HG02885 (cell line): ENCODE results near the gene PTPRZ1.
A peak's percentile ranks its signal among the peaks of the same experiment; 100 is the strongest.

Experiments used
- ATAC-seq: cut with Tn5 transposase; IDR thresholded peaks from one replicate; pipeline ENCODE4 v1.9.1; 2021; ENCODE audit warnings: mild to moderate bottlenecking; ENCODE audit not compliant: unreplicated experiment, poor library complexity

PTPRZ1 gene

GRCh38 chr7:121945480-121946236, 72.7 kb downstream of the PTPRZ1 start:
- ATAC-seq, result no peak

- no peak for ATAC-seq
Measured at GRCh38 chr7:121953164-121953563, 80.2 kb downstream of the PTPRZ1 start.

GRCh38 chr7:121953601-121954000, 80.6 kb downstream of the PTPRZ1 start:
- no peak for ATAC-seq

GRCh38 chr7:121954803-121955202, 81.8 kb downstream of the PTPRZ1 start:
- no peak for ATAC-seq

- ATAC-seq, result no peak
Measured at GRCh38 chr7:121957626-121958025, 84.7 kb downstream of the PTPRZ1 start.

- no peak for ATAC-seq
Measured at GRCh38 chr7:121960678-121961077, 87.7 kb downstream of the PTPRZ1 start.

GRCh38 chr7:121961089-121961867, 88.3 kb downstream of the PTPRZ1 start:
- no peak for ATAC-seq

GRCh38 chr7:121966276-121966934, 93.4 kb downstream of the PTPRZ1 start:
- no peak for ATAC-seq

GRCh38 chr7:121966935-121967332, 94.0 kb downstream of the PTPRZ1 start:
- ATAC-seq, result no peak

- no peak for ATAC-seq
Measured at GRCh38 chr7:121985476-121986030, 112.6 kb downstream of the PTPRZ1 start.

- no peak for ATAC-seq
Measured at GRCh38 chr7:121992068-121992467, 119.1 kb downstream of the PTPRZ1 start.

- ATAC-seq, result peak; percentile 96
Measured at GRCh38 chr7:121994625-121995410, 121.9 kb downstream of the PTPRZ1 start.

GRCh38 chr7:122006687-122007086, 133.7 kb downstream of the PTPRZ1 start:
- no peak for ATAC-seq

- no peak for ATAC-seq
Measured at GRCh38 chr7:122010116-122010515, 137.2 kb downstream of the PTPRZ1 start.

GRCh38 chr7:122013065-122013464, 140.1 kb downstream of the PTPRZ1 start:
- peak; percentile 35 for ATAC-seq

GRCh38 chr7:122013630-122014029, 140.7 kb downstream of the PTPRZ1 start:
- no peak for ATAC-seq

- ATAC-seq, result no peak
Measured at GRCh38 chr7:122014697-122015096, 141.7 kb downstream of the PTPRZ1 start.

GRCh38 chr7:122018032-122018431, 145.1 kb downstream of the PTPRZ1 start:
- no peak for ATAC-seq

- ATAC-seq, result no peak
Measured at GRCh38 chr7:122027058-122027457, 154.1 kb downstream of the PTPRZ1 start.

- ATAC-seq, result no peak
Measured at GRCh38 chr7:122033641-122034040, 160.7 kb downstream of the PTPRZ1 start.
